ENCODE measurements around the gene SF3A2.

DNA sequence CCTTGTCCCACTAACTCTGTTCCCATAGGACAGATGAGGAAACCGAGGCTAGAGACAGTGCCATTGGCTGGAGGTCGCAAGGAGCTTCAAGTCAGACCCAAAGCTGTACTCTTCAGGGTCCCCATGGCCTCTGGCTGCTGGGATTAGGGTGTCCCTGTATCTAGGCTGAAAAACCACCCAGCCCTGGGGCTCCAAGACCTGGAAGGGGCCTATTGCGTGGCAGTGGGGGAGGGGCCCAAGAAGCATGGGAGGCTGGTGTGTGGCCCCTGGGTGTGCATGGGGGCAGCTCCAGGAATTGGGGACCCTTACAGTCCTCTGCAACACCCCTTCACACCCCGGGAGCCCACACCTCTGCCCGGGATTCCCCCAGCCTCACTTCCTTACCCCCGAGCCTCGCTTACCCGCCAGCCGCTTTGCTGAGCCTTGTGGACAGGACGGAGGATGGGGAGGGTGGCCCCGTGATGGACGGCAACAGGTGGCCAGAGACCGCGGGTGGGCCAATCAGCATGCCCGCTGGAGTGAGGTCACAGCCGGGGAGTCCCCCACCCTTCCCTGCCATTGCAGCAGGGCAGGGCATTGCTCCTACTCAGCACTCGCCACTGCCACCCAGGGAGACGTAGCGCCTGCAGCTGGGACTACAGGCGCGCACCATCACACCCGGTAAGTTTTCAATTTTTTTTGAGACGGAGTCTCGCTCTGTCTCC lies 19.5 kb downstream of the SF3A2 start, which contains the start of gene JSRP1:
- TF ChIP-seq, protein P1, sequence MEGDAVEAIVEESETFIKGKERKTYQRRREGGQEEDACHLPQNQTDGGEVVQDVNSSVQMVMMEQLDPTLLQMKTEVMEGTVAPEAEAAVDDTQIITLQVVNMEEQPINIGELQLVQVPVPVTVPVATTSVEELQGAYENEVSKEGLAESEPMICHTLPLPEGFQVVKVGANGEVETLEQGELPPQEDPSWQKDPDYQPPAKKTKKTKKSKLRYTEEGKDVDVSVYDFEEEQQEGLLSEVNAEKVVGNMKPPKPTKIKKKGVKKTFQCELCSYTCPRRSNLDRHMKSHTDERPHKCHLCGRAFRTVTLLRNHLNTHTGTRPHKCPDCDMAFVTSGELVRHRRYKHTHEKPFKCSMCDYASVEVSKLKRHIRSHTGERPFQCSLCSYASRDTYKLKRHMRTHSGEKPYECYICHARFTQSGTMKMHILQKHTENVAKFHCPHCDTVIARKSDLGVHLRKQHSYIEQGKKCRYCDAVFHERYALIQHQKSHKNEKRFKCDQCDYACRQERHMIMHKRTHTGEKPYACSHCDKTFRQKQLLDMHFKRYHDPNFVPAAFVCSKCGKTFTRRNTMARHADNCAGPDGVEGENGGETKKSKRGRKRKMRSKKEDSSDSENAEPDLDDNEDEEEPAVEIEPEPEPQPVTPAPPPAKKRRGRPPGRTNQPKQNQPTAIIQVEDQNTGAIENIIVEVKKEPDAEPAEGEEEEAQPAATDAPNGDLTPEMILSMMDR (IDR thresholded peaks at IDR 0.05) = no peak
- TF ChIP-seq POLR2A (IDR thresholded peaks at IDR 0.05) = no peak
